HG03066 (cell line): Measurements from ENCODE around the gene MPG.
"Not testable (repeated sequence)": the region's sequence is repeated elsewhere in the genome, so short reads cannot be mapped to it uniquely, and the experiment has no call there.

Experiments
- ATAC-seq: cut with Tn5 transposase; IDR thresholded peaks from one replicate; pipeline ENCODE4 v1.9.1; 2021; ENCODE audit warnings: low read depth; ENCODE audit not compliant: unreplicated experiment

Gene MPG, protein sequence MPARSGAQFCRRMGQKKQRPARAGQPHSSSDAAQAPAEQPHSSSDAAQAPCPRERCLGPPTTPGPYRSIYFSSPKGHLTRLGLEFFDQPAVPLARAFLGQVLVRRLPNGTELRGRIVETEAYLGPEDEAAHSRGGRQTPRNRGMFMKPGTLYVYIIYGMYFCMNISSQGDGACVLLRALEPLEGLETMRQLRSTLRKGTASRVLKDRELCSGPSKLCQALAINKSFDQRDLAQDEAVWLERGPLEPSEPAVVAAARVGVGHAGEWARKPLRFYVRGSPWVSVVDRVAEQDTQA

DNA sequence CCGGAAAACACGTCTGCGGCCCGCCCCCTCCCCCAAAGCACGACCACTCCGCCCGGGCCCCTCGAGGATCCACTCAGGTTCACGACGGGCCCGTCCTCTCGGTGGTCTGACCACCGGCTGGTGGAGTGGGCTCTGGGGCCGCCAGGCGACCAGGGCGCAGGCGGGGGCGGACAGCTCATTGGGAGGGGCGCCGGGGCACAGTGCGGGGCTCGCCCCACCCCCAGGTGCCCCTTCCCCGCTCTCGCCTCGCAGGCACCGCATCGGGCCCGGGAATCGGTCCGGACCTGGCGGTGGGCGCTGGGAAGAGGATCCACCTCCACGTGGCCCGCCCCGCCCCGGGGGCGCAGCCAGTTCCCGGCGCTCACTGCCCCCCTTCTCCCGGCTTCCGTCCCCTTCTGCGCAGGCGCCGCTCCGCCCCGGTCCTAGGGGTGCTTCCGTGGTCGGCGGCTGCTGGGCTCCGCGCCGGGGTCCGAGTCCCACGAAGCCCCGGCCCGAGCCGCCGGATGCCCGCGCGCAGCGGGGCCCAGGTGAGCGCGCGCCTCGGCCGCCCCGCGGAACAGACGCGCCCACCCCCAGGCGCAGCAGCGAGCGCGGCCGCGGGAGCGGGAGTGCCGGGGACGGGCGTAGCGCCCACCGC, at the start of gene MPG:
Gene MPG, plus strand, starts transcription at position 419 of the 637 bp plus-strand sequence. Its CDS starts 85 bp downstream, at position 504.
- peak; percentile 74 for ATAC-seq

DNA sequence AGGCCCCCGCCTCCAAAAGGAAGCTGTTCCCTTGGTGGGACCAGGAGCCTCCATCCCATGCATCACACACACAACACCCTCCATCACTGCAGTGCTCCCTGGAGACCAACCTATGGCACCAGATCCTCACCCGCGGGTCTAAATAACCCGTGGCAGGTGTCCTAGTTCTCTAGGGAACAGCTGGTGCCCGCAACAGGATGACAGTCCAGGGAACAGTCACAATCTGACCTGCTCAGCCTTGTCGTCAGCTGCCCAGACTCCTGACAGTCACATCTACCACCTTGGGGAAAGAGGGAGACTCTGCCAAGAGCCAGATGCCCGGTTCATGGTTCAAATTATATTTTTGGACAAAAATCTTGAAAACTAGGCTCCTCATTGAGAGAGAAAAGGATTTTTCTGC, 47.4 kb upstream of the MPG start:
- ATAC-seq: not testable (repeated sequence)

DNA sequence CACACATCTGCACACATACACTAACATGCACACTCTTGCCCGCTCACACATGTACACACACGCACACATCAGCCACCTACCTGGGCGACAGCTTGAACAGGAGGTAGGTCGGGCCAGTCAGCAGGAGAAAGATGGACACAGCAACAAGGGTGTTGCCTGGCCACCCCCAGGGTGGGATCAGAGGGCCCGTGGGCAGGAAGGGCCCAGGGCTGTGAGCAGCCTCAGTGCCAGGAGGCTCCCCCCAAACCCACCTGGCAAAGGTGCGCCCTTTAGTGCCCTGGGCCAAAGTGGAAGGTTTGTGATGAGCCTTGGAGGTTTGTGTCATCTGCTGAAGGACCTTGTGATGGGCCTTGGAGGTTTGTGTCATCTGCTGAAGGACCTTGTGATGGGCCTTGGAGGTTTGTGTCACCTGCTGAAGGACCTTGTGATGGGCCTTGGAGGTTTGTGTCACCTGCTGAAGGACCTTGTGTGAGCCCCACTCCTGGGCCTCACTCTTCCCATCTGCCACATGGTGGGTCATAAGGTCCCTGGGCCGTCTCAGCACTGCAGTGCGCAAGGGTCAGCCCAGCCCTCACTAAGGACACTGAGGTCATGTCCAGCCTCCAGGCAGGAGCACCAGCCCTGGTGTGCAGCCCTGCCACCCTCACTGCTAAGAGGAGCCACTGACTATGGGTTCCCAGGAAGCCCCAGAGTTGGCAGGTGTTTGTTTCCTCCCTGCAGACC, 44.7 kb upstream of the MPG start:
- not testable (repeated sequence) for ATAC-seq

DNA sequence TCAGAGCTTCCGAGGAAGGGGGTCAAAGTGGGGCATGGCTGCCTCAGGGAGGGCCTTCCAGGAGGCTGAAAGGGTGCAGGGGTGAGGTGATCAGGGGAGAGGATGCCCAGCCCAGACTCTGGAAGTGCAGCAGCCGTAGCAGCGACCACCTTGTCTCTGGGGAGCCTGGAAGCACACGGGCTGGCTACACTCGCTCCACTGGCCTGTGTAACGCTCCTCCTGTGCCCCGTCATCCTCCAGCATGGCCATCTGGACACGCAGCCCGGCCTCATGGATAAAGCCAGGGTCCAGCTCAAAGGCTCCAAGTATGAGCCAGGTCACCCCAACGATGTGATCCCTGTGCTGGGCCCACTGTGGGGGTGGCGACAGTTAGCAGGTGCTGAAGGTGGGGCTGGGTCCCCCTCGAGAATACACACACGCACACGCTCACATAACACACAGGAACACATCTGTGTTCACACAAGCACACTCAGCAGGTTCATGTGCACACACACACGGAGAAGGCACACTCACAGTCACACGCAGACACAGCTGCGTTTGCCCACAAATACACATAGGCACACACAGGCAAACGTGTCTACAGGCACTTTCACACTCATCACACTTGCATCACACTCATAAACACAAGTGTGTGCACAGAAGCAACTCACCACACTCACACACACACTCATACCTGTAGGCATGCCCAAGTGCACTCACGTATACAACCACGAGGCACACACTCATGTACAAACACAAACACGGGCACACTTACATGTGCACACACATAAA, 44.0 kb upstream of the MPG start:
- ATAC-seq: no peak

DNA sequence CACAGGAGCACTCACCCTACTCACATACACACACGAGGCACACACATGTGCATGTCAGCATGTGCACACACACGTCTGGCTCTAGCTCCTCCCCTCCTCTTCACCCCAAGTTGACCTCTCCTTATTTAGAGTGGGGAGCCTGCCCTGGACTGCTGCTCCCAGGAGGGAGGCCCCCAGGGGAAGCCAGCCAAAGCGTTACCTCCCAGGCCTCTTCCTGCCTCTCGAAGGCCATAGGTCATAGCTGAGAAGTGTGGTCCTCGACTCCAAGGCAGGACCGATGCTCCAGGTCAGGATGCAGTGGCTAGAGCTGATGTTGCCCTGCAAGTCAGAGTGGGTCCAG, 43.4 kb upstream of the MPG start:
- ATAC-seq: no peak

DNA sequence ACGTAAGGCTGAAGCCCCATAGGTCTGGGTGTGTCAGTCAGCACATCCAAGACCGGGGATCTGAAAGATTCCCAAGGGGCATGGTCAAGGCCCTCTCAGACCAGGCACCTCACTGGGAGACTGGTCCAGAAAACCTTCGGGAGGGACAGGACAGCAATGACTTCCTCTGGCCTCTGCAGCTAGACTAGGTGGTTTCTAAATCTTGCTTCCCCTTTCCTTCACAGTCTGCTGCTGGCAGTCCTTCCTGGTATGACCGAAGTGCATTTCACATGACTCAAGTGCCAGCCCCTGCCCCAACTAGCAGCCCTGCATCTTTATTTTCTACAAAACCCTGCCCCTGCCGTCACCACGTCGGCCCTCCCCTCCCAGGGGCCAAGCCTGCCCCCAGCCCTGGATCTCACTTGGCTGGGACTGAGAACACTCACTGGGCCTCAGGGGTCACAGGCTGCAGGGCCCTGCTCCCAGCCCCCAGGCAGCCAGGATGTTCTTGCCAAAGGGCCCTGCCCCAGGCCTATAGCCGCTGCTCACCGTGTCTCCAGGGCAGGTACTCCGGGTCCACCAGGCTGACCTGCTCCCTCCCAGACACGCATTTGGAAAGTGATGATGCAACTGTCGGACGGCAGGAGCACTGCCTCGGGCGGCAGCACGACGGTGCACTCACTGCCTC, 42.9 kb upstream of the MPG start:
- no peak for ATAC-seq

DNA sequence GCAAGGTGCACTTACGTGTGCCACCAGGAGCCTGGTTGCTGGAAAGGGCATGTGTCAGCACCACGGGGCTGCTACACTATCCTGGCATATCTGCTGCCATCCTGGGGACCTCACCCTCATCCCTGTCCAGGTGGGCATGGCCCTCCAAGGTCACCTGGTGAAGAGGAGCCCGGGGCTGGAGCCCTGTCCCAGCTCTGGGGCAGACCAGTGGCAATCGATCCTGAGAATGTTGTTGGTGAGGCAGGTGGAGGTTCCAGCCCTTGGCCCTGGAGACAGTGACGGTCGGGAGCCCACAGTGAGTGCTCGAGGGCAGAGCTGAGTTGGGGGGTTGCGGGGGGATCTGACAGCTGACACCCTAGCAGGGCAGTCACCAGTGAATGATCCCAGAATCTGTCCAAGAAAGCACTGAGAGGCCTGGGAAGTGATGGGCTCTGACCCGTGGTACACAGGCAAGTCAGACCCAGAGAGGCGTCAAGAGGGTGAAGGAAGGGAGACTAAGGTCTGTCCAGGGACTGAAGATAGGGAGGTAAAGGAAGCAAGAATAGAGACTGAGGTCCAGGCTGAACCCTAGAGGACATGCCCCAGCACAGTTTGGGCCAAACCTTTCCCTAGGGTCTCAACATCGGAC, 42.2 kb upstream of the MPG start:
- ATAC-seq: no peak

DNA sequence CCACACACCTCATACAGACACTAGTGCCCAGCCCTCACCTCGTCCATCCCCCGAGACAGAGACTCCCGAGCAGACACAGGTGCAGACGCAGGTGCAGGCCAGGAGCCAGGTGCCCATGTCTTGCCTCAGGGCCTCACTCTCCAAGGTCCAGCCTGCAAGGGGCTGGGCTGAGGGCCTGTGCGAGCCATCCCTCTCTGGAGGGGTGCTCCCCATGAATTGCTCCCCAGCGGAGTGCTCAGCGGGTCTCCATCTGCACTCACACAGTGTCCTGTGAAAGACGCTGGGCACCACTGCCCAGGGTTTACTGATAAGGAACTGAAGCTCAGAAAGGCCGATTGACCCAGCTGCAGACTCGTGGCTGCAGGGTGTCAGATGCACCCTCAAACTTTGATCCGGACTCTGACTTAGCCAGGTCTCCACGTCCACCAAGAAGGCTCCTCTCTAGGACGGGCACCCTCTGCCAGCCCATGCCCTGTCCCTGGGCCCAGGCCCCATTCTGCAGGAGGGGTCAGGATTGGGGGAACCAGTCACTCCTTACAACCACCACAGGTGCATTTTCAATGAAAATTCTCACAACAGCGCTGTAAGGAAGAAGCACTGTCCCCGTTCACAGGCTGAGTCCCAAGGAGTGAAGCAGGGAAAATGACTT, 41.6 kb upstream of the MPG start:
- no peak for ATAC-seq

DNA sequence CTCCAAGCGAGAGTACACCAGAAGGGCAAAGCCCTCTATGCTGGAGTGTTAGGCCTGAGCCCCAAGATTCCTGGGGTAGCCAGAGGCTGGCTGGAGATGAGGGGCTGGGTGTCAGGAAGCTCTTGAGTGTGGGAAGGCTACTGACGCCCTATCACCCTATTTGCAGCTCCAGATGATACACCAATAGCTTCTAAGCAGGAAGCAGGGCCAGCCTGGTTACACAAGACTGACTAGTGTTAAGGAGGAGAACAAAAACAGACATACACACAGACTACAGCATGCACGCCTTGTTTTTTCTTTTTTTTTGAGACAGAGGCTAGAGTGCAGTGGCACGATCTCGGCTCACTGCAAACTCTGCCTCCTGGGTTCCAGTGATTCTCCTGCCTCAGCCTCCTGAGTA, 40.5 kb upstream of the MPG start:
- ATAC-seq: no peak

DNA sequence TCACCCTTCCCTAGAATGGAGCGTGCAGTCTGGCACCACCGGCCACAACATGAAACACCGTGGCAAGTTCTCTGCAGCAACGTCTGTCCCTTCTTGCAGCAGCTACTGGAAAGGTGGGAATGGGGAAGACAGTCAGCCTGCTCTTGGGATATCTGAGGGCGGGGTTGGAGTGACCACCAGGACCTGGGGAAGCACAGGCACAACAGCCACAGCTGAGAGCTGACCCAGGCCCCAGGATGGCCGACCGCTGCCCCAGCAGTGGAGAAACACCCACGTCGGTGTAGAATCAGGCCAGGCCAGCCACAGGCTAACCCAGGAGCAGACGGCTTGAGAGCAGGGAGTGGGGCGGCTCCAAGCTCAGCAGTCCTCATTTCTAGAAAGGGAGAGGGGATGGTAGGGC, 39.8 kb upstream of the MPG start:
- ATAC-seq: not testable (repeated sequence)

DNA sequence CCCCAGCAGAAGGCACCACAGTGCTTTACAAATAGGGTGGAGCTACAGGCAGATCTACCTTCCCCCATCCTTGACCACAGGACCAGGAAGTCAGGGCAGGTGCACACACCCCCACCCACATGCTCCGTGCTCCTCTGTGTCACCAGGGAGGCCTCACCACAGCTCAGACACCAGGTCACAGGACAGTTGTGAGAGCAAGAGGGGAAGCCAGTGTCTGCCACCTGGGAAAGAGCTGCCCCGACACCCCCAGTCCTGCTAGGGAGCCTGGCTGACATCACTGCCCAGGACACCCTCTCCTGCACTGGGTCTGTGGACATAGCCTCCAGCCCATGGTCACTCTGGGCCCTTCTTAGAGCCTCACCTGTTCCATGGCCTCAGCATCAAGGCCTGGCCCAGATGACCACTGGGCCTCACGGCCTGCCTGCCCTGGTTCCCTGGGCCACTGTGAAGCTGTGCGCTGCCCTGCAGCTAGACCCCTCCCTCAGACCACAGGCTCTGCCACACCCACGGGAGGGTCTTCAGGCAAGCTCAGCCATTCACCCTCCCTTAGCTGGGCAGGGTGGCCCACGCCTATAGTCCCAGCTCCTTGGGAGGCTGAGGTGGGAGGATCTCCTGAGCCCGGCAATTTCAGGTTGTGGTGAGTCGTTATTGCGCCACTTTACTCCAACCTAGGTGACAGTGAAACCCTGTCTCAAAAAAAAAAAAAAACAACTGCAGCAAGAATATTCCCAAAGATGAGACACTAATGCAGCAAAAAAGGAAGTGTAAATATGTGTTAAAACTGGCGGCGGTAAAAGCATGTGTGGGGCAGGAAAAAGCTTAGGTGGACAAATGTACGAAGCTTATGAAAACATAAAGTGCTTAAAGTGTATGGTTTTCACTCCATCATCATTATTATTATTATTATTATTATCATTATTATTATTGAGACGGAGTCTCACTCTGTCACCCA, 38.8 kb upstream of the MPG start:
- peak; percentile 76 for ATAC-seq

DNA sequence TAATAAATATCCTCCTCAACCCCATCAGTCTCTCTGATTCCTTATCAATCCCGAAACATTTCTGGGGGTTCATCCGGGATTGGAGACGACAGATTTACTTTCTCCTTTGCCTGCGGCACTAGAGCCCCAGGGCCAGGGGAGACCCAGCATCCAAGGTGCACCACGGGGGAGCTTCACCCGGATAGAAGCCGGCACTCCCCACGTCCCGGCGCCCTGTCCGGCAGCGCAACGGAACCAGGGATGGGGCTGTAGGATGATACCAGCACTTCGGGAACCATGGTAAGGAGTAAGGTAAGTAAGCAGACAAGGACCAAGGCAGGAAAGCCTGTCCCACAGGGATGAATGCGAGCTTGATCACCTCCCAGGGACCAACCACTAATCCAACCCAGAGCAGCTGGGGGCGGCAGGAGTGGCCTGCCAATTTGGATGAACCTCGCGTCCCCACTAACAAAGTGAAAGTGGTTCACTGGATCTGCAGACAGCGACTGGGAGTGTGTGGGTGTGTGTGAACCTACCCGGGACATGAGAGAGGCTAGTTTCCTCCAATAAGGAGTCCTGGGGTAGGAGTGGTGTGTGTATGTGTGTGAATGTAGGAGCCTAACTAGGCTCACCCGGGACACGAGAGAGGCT, 36.5 kb upstream of the MPG start:
- no peak for ATAC-seq

DNA sequence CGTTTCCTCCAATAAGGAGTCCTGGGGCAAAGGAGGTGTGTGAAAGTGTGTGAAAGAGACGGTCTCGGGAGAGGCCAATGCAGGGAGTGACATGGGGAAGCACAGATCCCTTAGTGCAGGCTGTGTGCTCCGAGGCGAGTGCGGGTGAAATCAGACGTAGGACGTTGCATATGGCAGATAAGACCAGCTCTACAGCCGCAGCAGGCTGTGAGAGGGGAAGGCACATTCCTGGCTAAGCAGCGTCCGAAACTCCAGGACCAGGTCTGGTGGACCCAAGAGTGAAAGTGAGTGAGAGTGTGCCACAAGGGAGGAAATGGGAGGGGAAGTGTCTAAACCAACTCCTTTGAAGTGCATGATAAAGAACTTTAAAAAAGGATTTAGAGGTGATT, 36.0 kb upstream of the MPG start:
- ATAC-seq: no peak

DNA sequence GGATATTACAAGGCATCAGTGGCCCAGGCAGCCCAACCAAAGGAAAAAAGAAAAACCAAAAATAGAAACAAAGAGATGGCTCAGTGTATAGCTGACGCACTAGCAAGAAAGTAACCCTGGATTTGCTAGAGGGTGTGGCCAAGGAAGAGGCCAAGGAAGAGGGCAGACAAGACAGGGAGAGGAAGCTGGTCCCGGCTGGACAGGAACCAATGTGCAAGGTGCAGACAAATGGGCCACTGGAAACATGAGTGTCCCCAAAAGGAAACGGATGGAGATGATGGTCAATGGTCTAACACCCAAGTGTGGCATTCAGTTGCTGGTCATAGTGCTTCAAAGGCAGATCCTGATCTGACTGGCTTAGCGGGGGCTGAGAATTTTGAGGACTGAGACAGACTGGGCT, 35.3 kb upstream of the MPG start:
- no peak for ATAC-seq

DNA sequence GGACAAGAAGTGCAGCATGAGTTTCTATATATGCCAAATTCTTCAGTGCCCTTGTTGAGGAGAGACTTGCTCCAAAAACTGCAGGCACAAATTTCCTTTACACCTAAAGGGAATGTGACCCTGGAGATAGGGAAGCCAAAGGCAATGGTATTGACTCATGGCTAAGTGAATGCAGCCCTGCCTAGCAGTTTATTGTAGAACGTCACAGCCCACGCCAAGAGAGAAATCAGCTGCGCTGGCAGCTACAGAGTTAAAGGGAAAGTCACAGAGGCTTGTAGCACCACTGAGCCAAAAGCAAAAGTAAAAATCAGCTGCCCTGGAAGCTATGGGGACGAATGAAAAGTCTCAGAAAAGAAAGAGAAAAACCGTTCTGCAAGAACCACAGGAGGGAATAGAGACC, 34.7 kb upstream of the MPG start:
- no peak for ATAC-seq

DNA sequence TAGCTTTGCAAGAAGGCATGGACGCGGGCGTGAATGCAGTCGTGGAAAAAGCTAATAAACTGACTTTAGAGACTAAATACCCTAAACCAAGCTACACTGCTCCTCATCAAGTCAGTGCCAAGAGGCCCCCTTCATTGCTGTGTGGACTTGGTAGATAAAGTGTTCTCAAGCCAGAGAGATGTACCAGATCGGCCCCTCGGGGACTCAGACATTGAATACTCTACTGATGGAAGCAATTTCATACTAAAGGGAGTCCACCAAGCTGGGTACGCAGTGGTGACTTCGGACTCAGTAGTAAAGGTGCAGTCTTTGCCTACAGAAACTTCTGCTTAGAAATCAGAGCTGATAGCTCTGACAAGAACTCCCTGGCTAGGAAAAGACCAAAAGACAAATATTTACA, 33.4 kb upstream of the MPG start:
- ATAC-seq: no peak

DNA sequence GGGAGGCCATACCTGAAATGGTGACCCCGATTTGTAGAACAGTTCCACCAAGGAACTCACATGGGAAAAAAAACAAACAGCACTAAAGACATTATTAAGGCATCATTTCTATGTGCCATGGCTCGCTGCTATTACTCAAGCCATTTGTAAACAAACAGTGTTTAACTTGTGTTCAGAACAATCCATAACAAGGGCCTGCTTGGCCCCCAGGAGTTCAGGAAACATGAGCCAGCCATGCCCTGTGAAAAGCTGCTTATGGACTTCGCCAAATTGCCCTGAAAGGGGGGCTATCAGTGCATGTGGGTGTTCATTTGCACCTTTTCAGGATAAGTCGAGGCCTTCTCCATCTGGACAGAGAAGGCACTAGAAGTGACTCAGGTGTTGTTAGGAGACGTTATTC, 32.6 kb upstream of the MPG start:
- ATAC-seq: no peak

DNA sequence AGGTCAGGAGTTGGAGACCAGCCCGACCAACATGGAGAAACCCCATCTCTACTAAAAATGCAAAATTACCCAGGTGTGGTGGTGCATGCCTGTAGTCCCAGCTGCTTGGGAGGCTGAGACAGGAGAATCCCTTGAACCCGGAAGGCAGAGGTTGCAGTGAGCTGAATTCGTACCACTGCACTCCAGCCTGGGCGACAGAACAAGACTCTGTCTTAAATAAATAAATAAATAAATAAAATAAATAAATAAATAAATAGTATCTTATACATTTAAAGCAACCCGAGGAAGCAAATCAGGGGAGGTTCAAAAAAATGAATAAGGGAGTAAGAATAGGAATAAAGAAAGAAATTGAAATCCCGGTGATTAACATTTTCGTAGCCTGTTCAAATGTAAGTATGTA, 31.5 kb upstream of the MPG start:
- ATAC-seq: not testable (repeated sequence)
